ENCODE data around the gene UNC5C. TPM values are rescaled to one million over a fixed set of nuclear protein-coding genes. Genes with fewer than 3 reads are reported as not detected.

Gene UNC5C
- total and polyA plus RNA-seq, 2 of the 4 experiments (the other 2 are of a cell fraction) = under 0.01 TPM

- Histone ChIP-seq H3K36me3 (ENCODE audit: control insufficient read depth, insufficient read depth, low read length) (no peaks in the 10 kb centered on the region), H3K4me3 (ENCODE audit: insufficient read depth, low read depth, low read length) (no peak overlapping the region), H3K9ac (ENCODE audit: low read depth, low read length) (no peak overlapping the region), H3K18ac (ENCODE audit: low read depth, low read length) (no peak overlapping the region), H2BK20ac (ENCODE audit: low read depth, low read length) (no peak overlapping the region), H3K9me3 (ENCODE audit: control insufficient read depth, insufficient read depth, low read length) (peaks cover 3% of the 10 kb centered on the region; the same call in 1 of the 2 replicates), H4K91ac (ENCODE audit: insufficient read depth, low read depth, low read length) (no peak overlapping the region), H2BK5ac (ENCODE audit: low read depth, low read length, poor library complexity, severe bottlenecking) (no peak overlapping the region), H3K79me1 (ENCODE audit: low read depth in 1 of 2, low read length in 2 of 2) (no peaks in the 10 kb centered on the region), H2BK15ac (ENCODE audit: low read depth, low read length) (no peak overlapping the region), H3K56ac (ENCODE audit: extremely low read depth, insufficient read depth, low read length) (no peak overlapping the region), H2AFZ (replicated peaks; ENCODE audit: low read length, poor library complexity) (no peak overlapping the region), H3K23ac (ENCODE audit: low read depth, low read length) (no peak overlapping the region), H3K14ac (replicated peaks; ENCODE audit: low read depth, low read length) (no peak overlapping the region), H3K4ac (ENCODE audit: low read depth, low read length) (no peak overlapping the region), H4K8ac (ENCODE audit: low read depth in 2 of 2, low read length in 2 of 2) (no peak overlapping the region), H3K9me1 (ENCODE audit: insufficient read depth, low read length) (no peaks in the 10 kb centered on the region), H2BK120ac (ENCODE audit: low read depth, low read length) (no peak overlapping the region), H3K27me3 (ENCODE audit: control insufficient read depth, insufficient read depth, low read length) (0 out of 2 replicates have a peak, but pooled peaks cover 3% of the 10 kb centered on the region), H4K20me1 (ENCODE audit: insufficient read depth, low read length) (no peaks in the 10 kb centered on the region), H3K4me2 (ENCODE audit: low read depth, low read length) (no peak overlapping the region), H4K5ac (ENCODE audit: low read depth, low read length) (no peak overlapping the region), H3K4me1 (ENCODE audit: control insufficient read depth, insufficient read depth, low read length) (no peaks in the 10 kb centered on the region), H2AK5ac (ENCODE audit: low read depth, low read length) (no peak overlapping the region), H2AK9ac (replicated peaks; ENCODE audit: low read depth, low read length, poor library complexity) (no peak overlapping the region), H3K27ac (ENCODE audit: insufficient read depth, low read length) (no peak overlapping the region)
- ATAC-seq (ENCODE audit: low read depth) = no peak
- no peak for DNase-seq
- intact Hi-C loops (cut with micrococcal nuclease) (no loop called here), dilution Hi-C loops (cut with HindIII; ENCODE audit: low sequenced_read_pairs, unreplicated experiment) (no loop called here), in situ Hi-C loops (cut with MboI; ENCODE audit: low sequenced_read_pairs) (no loop called here)
- WGBS, 2 experiments (ENCODE audit: extremely low coverage in 2 of 2, insufficient read length in 1 of 2) = 100% methylated on average over 1 of the region's 5 CpGs; no CpG with 5 or more reads in 1 of the 2 experiments
- TF ChIP-seq SMC3 (IDR thresholded peaks at IDR 0.05; ENCODE audit: low read depth, low read length) (no peak), CTCF (conservative IDR thresholded peaks at IDR 0.05; ENCODE audit: low read depth, low read length) (no peak), RAD21 (IDR thresholded peaks at IDR 0.05; ENCODE audit: low read length) (no peak), FOS (IDR thresholded peaks at IDR 0.05; ENCODE audit: low read depth, low read length) (no peak), MAZ (IDR thresholded peaks at IDR 0.05; ENCODE audit: borderline replicate concordance, low read depth, low read length) (no peak), MAFK (IDR thresholded peaks at IDR 0.05; ENCODE audit: low read depth, low read length) (no peak), NFE2L2 (IDR thresholded peaks at IDR 0.05; ENCODE audit: low read depth, low read length) (no peak), RCOR1 (IDR thresholded peaks at IDR 0.05; ENCODE audit: insufficient replicate concordance, low read length) (no peak), POLR2A (IDR thresholded peaks at IDR 0.05; ENCODE audit: low read depth, low read length) (no peak), ELK1 (IDR thresholded peaks at IDR 0.05; ENCODE audit: borderline replicate concordance, low read depth, low read length) (no peak), CHD1 (IDR thresholded peaks at IDR 0.05; ENCODE audit: low read depth, low read length) (no peak), MXI1 (IDR thresholded peaks at IDR 0.05; ENCODE audit: borderline replicate concordance, low read depth, low read length) (no peak), CEBPB (IDR thresholded peaks at IDR 0.05; ENCODE audit: low read depth, low read length) (no peak), RFX5 (IDR thresholded peaks at IDR 0.05; ENCODE audit: low read depth, low read length) (no peak)
- TF ChIP-seq, protein P1, sequence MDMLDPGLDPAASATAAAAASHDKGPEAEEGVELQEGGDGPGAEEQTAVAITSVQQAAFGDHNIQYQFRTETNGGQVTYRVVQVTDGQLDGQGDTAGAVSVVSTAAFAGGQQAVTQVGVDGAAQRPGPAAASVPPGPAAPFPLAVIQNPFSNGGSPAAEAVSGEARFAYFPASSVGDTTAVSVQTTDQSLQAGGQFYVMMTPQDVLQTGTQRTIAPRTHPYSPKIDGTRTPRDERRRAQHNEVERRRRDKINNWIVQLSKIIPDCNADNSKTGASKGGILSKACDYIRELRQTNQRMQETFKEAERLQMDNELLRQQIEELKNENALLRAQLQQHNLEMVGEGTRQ (IDR thresholded peaks at IDR 0.05; ENCODE audit: low read depth, low read length) = no peak
- BruUV-seq (replicated peaks) = no TSS peak
- POLR2A ChIA-PET (ENCODE audit: unreplicated experiment) = no interaction called here
- CTCF ChIA-PET = no interaction called here
Measured at GRCh38 chr4:95141361-95141760, 407.4 kb downstream of the UNC5C start.
